ENCODE data around the gene HDAC9.

DNA sequence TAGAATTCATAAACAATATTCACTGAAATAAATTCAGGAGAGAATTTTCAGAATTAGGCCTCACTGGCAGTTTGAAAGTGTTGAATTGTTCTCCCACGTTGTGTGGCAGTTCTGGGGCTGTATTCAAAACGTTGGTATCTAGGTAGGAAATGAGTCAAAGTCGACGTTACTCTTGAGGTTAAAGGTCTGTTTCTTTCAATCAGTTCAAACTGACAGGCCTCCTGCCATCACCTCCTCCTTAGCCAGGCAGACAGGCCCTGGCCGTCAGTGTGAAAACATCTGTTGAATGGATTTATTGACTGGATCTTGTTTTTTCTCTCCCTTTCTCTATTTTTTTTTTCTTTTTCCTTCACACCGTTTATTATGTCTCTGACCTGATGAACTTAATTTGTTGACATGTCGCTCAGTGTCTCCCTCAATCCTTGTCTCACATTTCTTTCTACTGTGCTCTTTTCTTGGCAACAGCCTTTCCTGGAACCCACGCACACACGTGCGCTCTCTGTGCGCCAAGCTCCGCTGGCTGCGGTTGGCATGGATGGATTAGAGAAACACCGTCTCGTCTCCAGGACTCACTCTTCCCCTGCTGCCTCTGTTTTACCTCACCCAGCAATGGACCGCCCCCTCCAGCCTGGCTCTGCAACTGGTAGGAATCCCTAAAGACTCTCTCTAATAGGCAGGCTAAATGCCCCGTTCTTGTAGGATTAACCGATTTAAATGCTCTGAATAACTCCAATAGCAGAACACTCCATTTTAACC, 231.7 kb downstream of the HDAC9 start:
- TF ChIP-seq, protein P1, sequence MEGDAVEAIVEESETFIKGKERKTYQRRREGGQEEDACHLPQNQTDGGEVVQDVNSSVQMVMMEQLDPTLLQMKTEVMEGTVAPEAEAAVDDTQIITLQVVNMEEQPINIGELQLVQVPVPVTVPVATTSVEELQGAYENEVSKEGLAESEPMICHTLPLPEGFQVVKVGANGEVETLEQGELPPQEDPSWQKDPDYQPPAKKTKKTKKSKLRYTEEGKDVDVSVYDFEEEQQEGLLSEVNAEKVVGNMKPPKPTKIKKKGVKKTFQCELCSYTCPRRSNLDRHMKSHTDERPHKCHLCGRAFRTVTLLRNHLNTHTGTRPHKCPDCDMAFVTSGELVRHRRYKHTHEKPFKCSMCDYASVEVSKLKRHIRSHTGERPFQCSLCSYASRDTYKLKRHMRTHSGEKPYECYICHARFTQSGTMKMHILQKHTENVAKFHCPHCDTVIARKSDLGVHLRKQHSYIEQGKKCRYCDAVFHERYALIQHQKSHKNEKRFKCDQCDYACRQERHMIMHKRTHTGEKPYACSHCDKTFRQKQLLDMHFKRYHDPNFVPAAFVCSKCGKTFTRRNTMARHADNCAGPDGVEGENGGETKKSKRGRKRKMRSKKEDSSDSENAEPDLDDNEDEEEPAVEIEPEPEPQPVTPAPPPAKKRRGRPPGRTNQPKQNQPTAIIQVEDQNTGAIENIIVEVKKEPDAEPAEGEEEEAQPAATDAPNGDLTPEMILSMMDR (IDR thresholded peaks at IDR 0.05): no peak
- TF ChIP-seq POLR2A (IDR thresholded peaks at IDR 0.05): no peak
